HG03571 (cell line): ENCODE data around the gene ACADM.
"Not testable (repeated sequence)": the region's sequence is repeated elsewhere in the genome, so short reads cannot be mapped to it uniquely, and the experiment has no call there.

ENCODE experiments used
- ATAC-seq: cut with Tn5 transposase; IDR thresholded peaks from one replicate; pipeline ENCODE4 v1.9.1; 2021; ENCODE audit not compliant: unreplicated experiment

Gene ACADM

GRCh38 chr1:75724472-75725022 lies at the start of gene ACADM:
TSS of gene ACADM (plus strand) at chr1:75724709. CDS start at chr1:75724788, 79 bp downstream.
- ATAC-seq, result peak; percentile 87

- ATAC-seq, result no peak
These were observed 47.1 kb upstream of the ACADM start for GRCh38 chr1:75677443-75677842.

- ATAC-seq, result not testable (repeated sequence)
These were observed 46.5 kb upstream of the ACADM start for GRCh38 chr1:75677964-75678363.

GRCh38 chr1:75690547-75690946 lies 34.0 kb upstream of the ACADM start:
- no peak for ATAC-seq

- no peak for ATAC-seq
These were observed 31.0 kb upstream of the ACADM start for GRCh38 chr1:75693551-75693950.

- ATAC-seq, result no peak
These were observed 28.5 kb upstream of the ACADM start for GRCh38 chr1:75696000-75696399.

GRCh38 chr1:75707191-75707590 lies 17.3 kb upstream of the ACADM start:
- no peak for ATAC-seq

- no peak for ATAC-seq
These were observed 15.6 kb upstream of the ACADM start for GRCh38 chr1:75708910-75709309.

GRCh38 chr1:75710832-75711231 lies 13.7 kb upstream of the ACADM start:
- ATAC-seq, result no peak

- ATAC-seq, result no peak
These were observed 12.7 kb upstream of the ACADM start for GRCh38 chr1:75711846-75712245.

GRCh38 chr1:75712306-75712705 lies 12.2 kb upstream of the ACADM start:
- ATAC-seq, result no peak

- ATAC-seq, result no peak
These were observed 4.7 kb upstream of the ACADM start for GRCh38 chr1:75719810-75720209.

GRCh38 chr1:75720325-75720724 lies 4.2 kb upstream of the ACADM start:
- ATAC-seq, result no peak

- no peak for ATAC-seq
These were observed 3.7 kb upstream of the ACADM start for GRCh38 chr1:75720820-75721219.

- ATAC-seq, result not testable (repeated sequence)
These were observed 2.3 kb upstream of the ACADM start for GRCh38 chr1:75722246-75722645.

GRCh38 chr1:75722966-75723365 lies 1.5 kb upstream of the ACADM start:
- no peak for ATAC-seq

GRCh38 chr1:75723989-75724471 lies 479 bp upstream of the ACADM start:
- peak; percentile 73 for ATAC-seq

- ATAC-seq, result no peak
These were observed 757 bp downstream of the ACADM start for GRCh38 chr1:75725266-75725665.

GRCh38 chr1:75725861-75726361 lies 1.4 kb downstream of the ACADM start:
- no peak for ATAC-seq

- ATAC-seq, result no peak
These were observed 3.1 kb downstream of the ACADM start for GRCh38 chr1:75727571-75727970.

GRCh38 chr1:75730432-75730831 lies 5.9 kb downstream of the ACADM start:
- no peak for ATAC-seq

GRCh38 chr1:75731881-75732280 lies 7.4 kb downstream of the ACADM start:
- no peak for ATAC-seq

- no peak for ATAC-seq
These were observed 8.2 kb downstream of the ACADM start for GRCh38 chr1:75732703-75733102.
